GM23248 (cell line): Measurements from ENCODE around the gene TGFBI. TPM values are rescaled to one million over a fixed set of nuclear protein-coding genes. Genes with fewer than 3 reads are reported as not detected.

Experiments
- DNase-seq: peaks from one replicate; pipeline ENCODE4 v3.0.0-alpha.2; 2015
- H2AFZ ChIP-seq: fragments of 200-600 bp; sonication (generic); 2 replicates; pipeline ENCODE4 v1.6.1; 2016; ENCODE audit warnings: antibody characterized with exemption
- H3F3A ChIP-seq: fragments of 200-600 bp; sonication (generic); 2 replicates; pipeline ENCODE4 v1.6.1; 2016; ENCODE audit warnings: mild to moderate bottlenecking, antibody characterized with exemption, mixed run types; ENCODE audit not compliant: insufficient read depth
- H3K27ac ChIP-seq: fragments of 200-600 bp; sonication (generic); 2 replicates; pipeline ENCODE4 v1.5.1; 2016; ENCODE audit warnings: mild to moderate bottlenecking
- H3K27me3 ChIP-seq: fragments of 200-600 bp; sonication (generic); replicated peaks from 2 replicates; pipeline ENCODE4 v1.6.1; 2016; ENCODE audit warnings: mild to moderate bottlenecking; ENCODE audit not compliant: insufficient read depth
- H3K36me3 ChIP-seq: fragments of 200-600 bp; sonication (generic); 2 replicates; pipeline ENCODE4 v1.6.1; 2016; ENCODE audit warnings: low read depth, mild to moderate bottlenecking
- H3K4me1 ChIP-seq: fragments of 200-600 bp; sonication (generic); 2 replicates; pipeline ENCODE4 v1.6.1; 2016; ENCODE audit warnings: mild to moderate bottlenecking; ENCODE audit not compliant: insufficient read depth
- H3K4me2 ChIP-seq: fragments of 200-600 bp; sonication (generic); one replicate; pipeline ENCODE4 v1.6.1; 2016; ENCODE audit warnings: mild to moderate bottlenecking; ENCODE audit not compliant: unreplicated experiment
- H3K4me3 ChIP-seq: fragments of 200-600 bp; sonication (generic); 2 replicates; pipeline ENCODE4 v1.5.1; 2016; ENCODE audit warnings: mild to moderate bottlenecking
- H3K79me2 ChIP-seq: fragments of 200-600 bp; sonication (generic); 2 replicates; pipeline ENCODE4 v1.6.1; 2016; ENCODE audit warnings: mild to moderate bottlenecking; ENCODE audit not compliant: insufficient read depth
- H3K9ac ChIP-seq: fragments of 200-600 bp; sonication (generic); 2 replicates; pipeline ENCODE4 v1.6.1; 2016; ENCODE audit warnings: mild to moderate bottlenecking
- H3K9me2 ChIP-seq: fragments of 200-600 bp; sonication (generic); 2 replicates; pipeline ENCODE4 v1.6.1; 2016; ENCODE audit warnings: mixed run types, mild to moderate bottlenecking, moderate library complexity; ENCODE audit not compliant: insufficient read depth
- H3K9me3 ChIP-seq: fragments of 200-600 bp; sonication (generic); one replicate; pipeline ENCODE4 v1.6.1; 2017; ENCODE audit warnings: low read depth
- H4K20me1 ChIP-seq: fragments of 200-600 bp; sonication (generic); 2 replicates; pipeline ENCODE4 v1.6.0; 2016; ENCODE audit not compliant: insufficient read depth
- EZH2 ChIP-seq: fragments of 200-600 bp; sonication (generic); IDR thresholded peaks from 2 replicates; pipeline ENCODE4 v1.6.1; 2018; ENCODE audit warnings: antibody characterized with exemption, mild to moderate bottlenecking; ENCODE audit not compliant: insufficient read depth, poor library complexity, severe bottlenecking
- EZH2phosphoT487 ChIP-seq: fragments of 200-600 bp; sonication (generic); IDR thresholded peaks from 2 replicates; pipeline ENCODE4 v1.6.1; 2018; ENCODE audit warnings: antibody characterized with exemption, moderate library complexity, mild to moderate bottlenecking, low read depth; ENCODE audit not compliant: insufficient read depth
- WGBS, 2 experiments: methylation state at CpG; one replicate each; pipeline ENCODE4 v1.1.6; 2015 to 2017; ENCODE audit warnings: low lambda C conversion rate in 2 of 2, low coverage in 1 of 2; ENCODE audit errors: missing lambda C conversion rate in 2 of 2; 5-methylcytosine and 5-hydroxymethylcytosine counted together
- in situ Hi-C: fragments of 300-500 bp; cut with MboI; formaldehyde crosslinking; loops from 2 replicates; pipeline ENCODE4 v1.15.0; 2020
- polyA plus RNA-seq: library from polyadenylated mRNA; unstranded; fragments of >200 nt; fragmentation: Nextera tagmentation; extraction: Ambion mirVana; gene quantifications from 2 replicates; pipeline ENCODE4 v1.2.1, GENCODE V29; 2016
- total RNA-seq: library from RNA; depleted of rRNA; stranded (reverse); fragments of >200 nt; shearing (Covaris generic); gene quantifications from 2 replicates; pipeline ENCODE4 v1.2.3, GENCODE V29; 2014

Gene TGFBI
- total and polyA plus RNA-seq, 2 experiments from 2014 or later = 7,109 to 7,159 TPM

DNA sequence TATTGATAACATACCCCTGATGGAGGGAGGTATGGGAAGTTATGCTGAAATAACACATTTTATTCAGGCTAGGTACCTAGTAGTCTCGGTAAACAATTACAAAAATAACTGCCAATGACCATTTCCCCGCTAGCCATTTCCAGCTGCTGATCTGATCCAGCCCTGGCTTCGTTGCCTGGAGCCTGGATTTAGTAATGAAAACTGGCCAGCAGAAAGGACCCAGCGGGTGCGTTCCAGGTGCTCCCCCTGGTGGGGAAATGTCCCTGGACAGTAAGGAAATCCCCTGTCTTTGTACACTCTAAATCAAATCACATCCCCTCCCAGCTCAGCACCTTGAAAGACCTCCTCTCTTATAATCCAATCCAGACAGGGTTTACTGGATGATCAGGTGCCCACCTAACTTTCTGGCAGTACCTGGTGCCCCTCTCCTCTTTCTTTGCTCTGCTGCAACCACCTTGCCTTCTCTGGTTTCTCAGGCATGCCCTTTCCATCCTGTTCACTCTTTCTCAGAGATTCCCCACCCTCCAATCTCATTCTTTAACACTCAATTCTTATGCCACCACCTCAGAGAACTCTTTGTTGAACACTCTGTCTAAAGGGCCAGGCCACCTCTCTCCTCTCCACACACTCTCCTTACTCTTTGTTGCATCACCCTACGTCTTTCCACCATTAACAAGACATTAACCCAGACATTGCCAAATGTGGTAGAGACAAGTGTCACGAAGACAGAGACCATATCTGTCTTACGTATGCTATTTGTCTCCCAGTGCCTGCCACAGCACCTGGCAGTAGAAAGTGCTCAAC, 53.8 kb downstream of the TGFBI start:
- in situ Hi-C loops = loop anchor here (10.0 kb wide), 1 partner anchor 188 kb away; the partner anchor contains the start of gene IL9
- TF ChIP-seq EZH2 (no peak), EZH2phosphoT487 (no peak)
- Histone ChIP-seq H3F3A (peaks cover 47% of the 10 kb centered on the region), H3K4me1 (peaks cover 6% of the 10 kb centered on the region), H3K9me2 (no peaks in the 10 kb centered on the region), H2AFZ (0 out of 2 replicates have a peak overlapping the region, but pooled peaks have one; percentile 7), H3K27ac (no peak overlapping the region), H4K20me1 (no peaks in the 10 kb centered on the region), H3K4me2 (no peak overlapping the region), H3K9ac (no peak overlapping the region), H3K79me2 (no peaks in the 10 kb centered on the region), H3K36me3 (no peaks in the 10 kb centered on the region), H3K27me3 (no peaks in the 10 kb centered on the region), H3K9me3 (no peaks in the 10 kb centered on the region), H3K4me3 (no peak overlapping the region)
- peak; percentile 89 for DNase-seq
- WGBS, 2 experiments = 25 to 32% methylated on average over 8 of the region's 8 CpGs

DNA sequence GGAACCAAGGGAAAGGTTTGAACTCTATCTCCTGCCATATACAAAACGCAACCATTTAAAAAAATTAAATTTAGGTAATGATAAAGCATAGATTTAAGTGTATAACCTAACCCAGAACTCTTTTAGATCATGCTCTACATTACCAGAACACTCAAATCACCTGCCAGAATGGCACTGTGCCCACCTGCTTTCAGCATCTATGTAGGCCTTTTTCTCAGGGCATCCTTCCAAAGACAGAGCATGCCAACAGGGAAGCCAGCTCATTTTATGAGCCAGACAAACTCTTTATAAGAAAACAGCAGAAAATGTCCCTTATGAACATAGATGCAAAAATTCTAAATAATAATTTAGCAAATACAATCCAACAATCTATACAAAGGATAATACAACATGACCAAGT, 55.9 kb downstream of the TGFBI start:
- no peak overlapping the region for H3K4me3 ChIP-seq
- peaks cover 20% of the 10 kb centered on the region for H3K4me1 ChIP-seq
- no peaks in the 10 kb centered on the region for H3K36me3 ChIP-seq
- in situ Hi-C loops = loop anchor here (10.0 kb wide), 1 partner anchor 190 kb away; the partner anchor contains the start of gene IL9
- H3K27me3 ChIP-seq = no peaks in the 10 kb centered on the region
- TF ChIP-seq EZH2 (no peak), EZH2phosphoT487 (no peak)
- no peak overlapping the region for H3K9ac ChIP-seq
- no peak overlapping the region for H3K4me2 ChIP-seq
- H2AFZ ChIP-seq = no peak overlapping the region
- H3K9me2 ChIP-seq = no peaks in the 10 kb centered on the region
- no peaks in the 10 kb centered on the region for H3K9me3 ChIP-seq
- H3K79me2 ChIP-seq = no peaks in the 10 kb centered on the region
- H3K27ac ChIP-seq = no peak overlapping the region
- WGBS, 2 experiments = 68 to 87% methylated on average over 1 of the region's 1 CpG
- H4K20me1 ChIP-seq = no peaks in the 10 kb centered on the region
- peaks cover 43% of the 10 kb centered on the region for H3F3A ChIP-seq
- DNase-seq = no peak

DNA sequence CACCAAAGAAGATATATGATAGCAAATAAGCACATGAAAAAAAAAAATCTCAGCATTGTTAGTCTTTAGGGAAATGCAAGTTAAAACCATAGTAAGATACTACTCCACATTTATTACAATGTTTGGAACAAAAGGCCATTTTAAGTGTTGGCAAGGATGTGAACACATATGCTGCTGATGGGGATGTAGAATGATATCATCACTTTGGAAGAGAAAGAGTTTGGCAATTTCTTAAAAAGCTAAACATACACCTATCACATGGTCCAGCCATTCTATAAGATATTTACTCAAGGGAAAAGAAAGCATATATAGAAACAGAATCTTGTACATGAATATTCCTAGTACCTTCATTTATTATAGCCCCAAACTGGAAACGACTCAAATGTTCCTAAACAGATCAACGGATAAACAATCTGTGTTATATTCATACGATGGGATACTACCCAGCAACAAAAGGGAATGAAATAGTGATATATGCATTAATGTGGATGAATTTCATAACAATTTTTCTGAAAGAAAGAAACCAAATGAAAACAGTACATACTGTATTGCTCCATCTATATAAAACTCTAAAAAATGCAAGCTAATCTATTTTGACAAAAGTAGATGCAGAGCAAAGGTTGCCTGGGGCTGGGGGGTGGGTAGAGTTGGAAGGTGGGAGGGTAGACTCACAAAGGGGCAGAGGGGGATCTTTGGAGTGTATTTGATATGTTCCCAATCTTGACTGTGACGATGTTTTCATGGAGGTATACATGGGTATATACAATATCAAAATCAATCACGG, 58.2 kb downstream of the TGFBI start:
- Histone ChIP-seq H3K4me2 (no peak overlapping the region), H3K4me3 (no peak overlapping the region), H2AFZ (no peak overlapping the region), H3K4me1 (peaks cover 20% of the 10 kb centered on the region), H3K9ac (no peak overlapping the region), H3K9me3 (no peaks in the 10 kb centered on the region), H3F3A (peaks cover 28% of the 10 kb centered on the region), H3K27ac (no peak overlapping the region), H3K27me3 (no peaks in the 10 kb centered on the region), H4K20me1 (no peaks in the 10 kb centered on the region), H3K36me3 (no peaks in the 10 kb centered on the region), H3K79me2 (no peaks in the 10 kb centered on the region), H3K9me2 (no peaks in the 10 kb centered on the region)
- WGBS, 2 experiments = 76 to 79% methylated on average over 5 of the region's 5 CpGs
- DNase-seq = no peak
- in situ Hi-C loops = loop anchor here (10.0 kb wide), 1 partner anchor 192 kb away; the partner anchor contains the start of gene IL9
- TF ChIP-seq EZH2 (no peak), EZH2phosphoT487 (no peak)

DNA sequence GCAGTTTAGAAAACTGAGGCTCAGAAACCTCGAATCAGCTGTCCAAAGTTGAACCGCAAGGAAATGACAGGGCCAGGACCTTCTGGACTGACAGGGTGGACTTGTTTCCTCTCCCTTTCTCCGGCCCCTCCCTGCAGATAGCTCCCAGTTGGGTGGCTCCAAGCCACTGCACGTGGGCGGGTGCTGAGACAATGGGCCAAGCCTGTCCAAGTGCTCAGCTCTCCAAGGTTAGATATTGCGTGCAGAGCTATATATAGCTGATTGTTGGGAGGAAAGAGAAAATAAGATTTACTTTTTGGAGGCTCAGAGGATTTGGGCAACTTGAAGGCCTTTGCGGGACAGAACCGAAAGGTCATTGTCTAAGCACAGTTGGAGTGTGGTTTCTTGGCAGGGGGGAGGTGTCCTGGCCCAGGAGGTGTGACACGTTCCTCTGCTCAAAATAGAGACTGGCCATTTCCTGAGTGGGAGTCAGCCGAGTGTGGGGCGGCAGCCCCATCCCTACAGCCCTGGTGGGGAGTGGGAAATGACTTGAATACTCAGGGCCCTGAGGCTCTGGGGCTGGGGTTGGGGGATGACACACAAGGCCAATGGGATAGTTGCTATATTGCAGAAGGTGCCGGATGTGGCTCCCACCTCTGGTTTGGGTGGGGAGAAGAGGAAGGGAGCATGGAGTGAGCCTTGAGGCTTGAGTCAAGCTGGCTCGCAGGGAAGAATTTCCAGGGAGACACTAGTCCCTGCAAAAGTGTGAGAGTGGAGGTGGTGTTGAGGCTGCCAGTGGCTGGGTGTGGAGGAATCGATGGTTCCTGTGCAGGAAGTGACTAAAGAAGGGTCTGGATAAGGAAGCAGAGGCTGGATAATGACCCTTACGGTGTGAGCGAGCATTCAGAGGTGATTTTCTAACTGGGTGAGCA, 59.4 kb downstream of the TGFBI start:
- Histone ChIP-seq H3K4me3 (peak overlapping the region; percentile 55), H3K27me3 (no peaks in the 10 kb centered on the region), H3K27ac (peak overlapping the region; percentile 81), H3K4me1 (peaks cover 20% of the 10 kb centered on the region), H3K79me2 (no peaks in the 10 kb centered on the region), H2AFZ (peak overlapping the region; percentile 82), H3K4me2 (peak overlapping the region; percentile 81), H3K9me2 (no peaks in the 10 kb centered on the region), H4K20me1 (no peaks in the 10 kb centered on the region), H3K9ac (peak overlapping the region; percentile 73), H3K9me3 (no peaks in the 10 kb centered on the region), H3K36me3 (no peaks in the 10 kb centered on the region), H3F3A (peaks cover 25% of the 10 kb centered on the region)
- WGBS, 2 experiments = 26 to 29% methylated on average over 16 of the region's 16 CpGs
- TF ChIP-seq EZH2 = no peak
- TF ChIP-seq EZH2phosphoT487 = no peak
- in situ Hi-C loops = loop anchor here (10.0 kb wide), 1 partner anchor 193 kb away; the partner anchor contains the start of gene IL9
- DNase-seq = peak; percentile 93
